COLO829 (cell line): ENCODE results near the gene HOXA3.

Source experiments
- DNase-seq: peaks from one replicate; pipeline ENCODE4 v3.0.0; 2012; ENCODE audit warnings: low spot score

HOXA3 gene

GRCh38 chr7:27177795-27178320 lies 25.5 kb upstream of the HOXA3 start:
- no peak for DNase-seq

GRCh38 chr7:27176962-27177794 lies 24.8 kb upstream of the HOXA3 start:
- no peak for DNase-seq

- no peak for DNase-seq
These were observed 24.1 kb upstream of the HOXA3 start for GRCh38 chr7:27176524-27176845.

- DNase-seq: no peak
These were observed 23.5 kb upstream of the HOXA3 start for GRCh38 chr7:27175626-27176523.

- DNase-seq: no peak
These were observed 22.7 kb upstream of the HOXA3 start for GRCh38 chr7:27174874-27175625.

GRCh38 chr7:27173956-27174873 lies 21.8 kb upstream of the HOXA3 start, which contains the start of gene HOXA10:
Gene HOXA10 (minus strand): TSS chr7:27174320. CDS start chr7:27174306, 14 bp downstream.
- no peak for DNase-seq

GRCh38 chr7:27173511-27173955 lies 21.1 kb upstream of the HOXA3 start:
- no peak for DNase-seq

- no peak for DNase-seq
These were observed 20.6 kb upstream of the HOXA3 start for GRCh38 chr7:27172823-27173510.

GRCh38 chr7:27172315-27172774 lies 20.0 kb upstream of the HOXA3 start:
- no peak for DNase-seq

GRCh38 chr7:27171637-27172314 lies 19.4 kb upstream of the HOXA3 start:
- no peak for DNase-seq

- no peak for DNase-seq
These were observed 18.9 kb upstream of the HOXA3 start for GRCh38 chr7:27171325-27171636.

GRCh38 chr7:27170426-27171324 lies 18.3 kb upstream of the HOXA3 start:
- DNase-seq: no peak

GRCh38 chr7:27169658-27170425 lies 17.5 kb upstream of the HOXA3 start:
- no peak for DNase-seq

- no peak for DNase-seq
These were observed 16.0 kb upstream of the HOXA3 start for GRCh38 chr7:27168265-27168947.

GRCh38 chr7:27167916-27168264 lies 15.5 kb upstream of the HOXA3 start:
- DNase-seq: no peak

GRCh38 chr7:27166531-27167505 lies 14.4 kb upstream of the HOXA3 start:
- DNase-seq: no peak
